CD4-positive, CD25-positive, alpha-beta regulatory T cell (primary cell): ENCODE measurements around the gene CFAP91. TPM values are rescaled to one million over a fixed set of nuclear protein-coding genes. Genes with fewer than 3 reads are reported as not detected.

ENCODE experiments used
- ATAC-seq, 2 donors: fragments of 150-1000 bp; cut with Tn5 transposase; one replicate each; pipeline ENCODE4 v1.10.0; 2021; ENCODE audit warnings: low read depth in 2 of 2, moderate number of reproducible peaks in 2 of 2, moderate library complexity in 1 of 2
- DNase-seq, 3 donors: peaks; one replicate each; pipeline versions ENCODE4 v3.0.0 to v3.0.0-alpha.2; 2012 to 2022; ENCODE audit warnings: mixed read lengths in 1 of 3
- H3K27ac ChIP-seq: one replicate; pipeline ENCODE4 v1.7.0; 2013; ENCODE audit warnings: mild to moderate bottlenecking, low read length; ENCODE audit not compliant: insufficient read depth, poor library complexity, severe bottlenecking
- H3K27me3 ChIP-seq: one replicate; pipeline ENCODE4 v1.7.0; 2013; ENCODE audit warnings: low read length; ENCODE audit not compliant: control insufficient read depth, insufficient read depth
- H3K36me3 ChIP-seq: one replicate; pipeline ENCODE4 v1.7.0; 2013; ENCODE audit warnings: mild to moderate bottlenecking, low read length, moderate library complexity; ENCODE audit not compliant: control insufficient read depth, insufficient read depth
- H3K4me1 ChIP-seq: 2 replicates; pipeline ENCODE4 v1.7.0; 2013; ENCODE audit warnings: mild to moderate bottlenecking, low read length; ENCODE audit not compliant: insufficient read depth, control insufficient read depth, poor library complexity, severe bottlenecking
- H3K4me3 ChIP-seq: one replicate; pipeline ENCODE4 v1.7.0; 2013; ENCODE audit warnings: low read depth, mild to moderate bottlenecking, low read length, moderate library complexity
- H3K9me3 ChIP-seq, 2 experiments: 1 replicate in 1 of 2; 2 replicates in 1 of 2; pipeline ENCODE4 v1.7.0; 2013; ENCODE audit warnings: low read length in 2 of 2, mild to moderate bottlenecking in 1 of 2, moderate library complexity in 1 of 2; ENCODE audit not compliant: control insufficient read depth in 2 of 2
- H3K27ac Mint-ChIP-seq, 3 donors: one replicate each; pipeline ENCODE4 v1.8.0; 2020 to 2022; ENCODE audit warnings: mild to moderate bottlenecking in 3 of 3, mixed read lengths in 3 of 3, moderate library complexity in 2 of 3
- H3K27me3 Mint-ChIP-seq: one replicate; pipeline ENCODE4 v1.8.0; 2022; ENCODE audit warnings: mild to moderate bottlenecking, mixed read lengths
- H3K36me3 Mint-ChIP-seq: one replicate; pipeline ENCODE4 v1.8.0; 2020; ENCODE audit warnings: mixed read lengths
- H3K4me1 Mint-ChIP-seq, 4 donors: one replicate each; pipeline ENCODE4 v1.8.0; 2020 to 2022; ENCODE audit warnings: mixed read lengths in 4 of 4, mild to moderate bottlenecking in 1 of 4
- H3K4me3 Mint-ChIP-seq, 4 donors: one replicate each; pipeline ENCODE4 v1.8.0; 2020 to 2022; ENCODE audit warnings: mild to moderate bottlenecking in 4 of 4, mixed read lengths in 4 of 4, moderate library complexity in 3 of 4
- H3K9me3 Mint-ChIP-seq, 7 donors: one replicate each; pipeline ENCODE4 v1.8.0; 2020 to 2022; ENCODE audit warnings: mixed read lengths in 7 of 7, mild to moderate bottlenecking in 3 of 7, moderate library complexity in 2 of 7
- polyA plus RNA-seq, 4 donors: library from polyadenylated mRNA; unstranded; fragments of 300-500 nt; fragmentation: Illumina TruSeq; gene quantifications; one replicate each; pipeline ENCODE4 v1.2.3, GENCODE V29; 2021
- total RNA-seq: library from RNA; stranded (reverse); gene quantifications from one replicate; pipeline ENCODE4 v1.2.3, GENCODE V29; 2022

The CFAP91 gene
- total and polyA plus RNA-seq, 5 donors from 2014 or later = 0.44 to 0.59 TPM; not detected in 3

GRCh38 chr3:119703820-119704531 lies 1.2 kb downstream of the CFAP91 start:
- Mint-ChIP-seq H3K27me3 (peaks cover 6% of the 10 kb centered on the region), H3K4me1 (peaks cover 19 to 36% (median 27%) of the 10 kb centered on the region in 4 donors), H3K9me3 (no peaks in the 10 kb centered on the region), H3K27ac (peak overlapping the region in 2 of 3 donors; percentile 6 to 42), H3K4me3 (peak overlapping the region; percentile 70 to 86 (median 82)), H3K36me3 (no peaks in the 10 kb centered on the region)
- Histone ChIP-seq H3K4me3 (no peak overlapping the region), H3K27ac (no peak overlapping the region), H3K27me3 (no peaks in the 10 kb centered on the region), H3K4me1 (peaks cover 18% of the 10 kb centered on the region), H3K9me3 (no peaks in the 10 kb centered on the region), H3K36me3 (no peaks in the 10 kb centered on the region)
- DNase-seq = no peak
- no peak for ATAC-seq

DNA sequence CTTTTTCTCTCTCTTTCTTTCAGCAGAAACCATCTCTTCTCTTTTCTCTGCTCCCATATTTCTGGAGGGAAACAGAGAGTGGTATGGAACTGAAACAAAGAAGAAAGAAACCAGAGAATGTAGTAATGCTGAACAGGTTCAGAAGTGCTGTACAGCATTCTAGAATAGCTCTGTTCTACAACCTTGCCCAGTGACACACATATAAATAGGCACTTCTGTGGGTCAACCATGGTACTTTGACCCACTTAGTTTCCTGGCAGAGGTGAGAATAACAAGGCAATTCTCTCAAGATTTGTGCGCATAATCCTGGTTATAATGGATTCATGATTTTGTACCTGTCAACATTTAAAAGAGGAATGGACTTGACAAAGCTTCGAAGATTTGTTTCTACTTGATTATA lies 12.3 kb downstream of the CFAP91 start:
- Histone ChIP-seq H3K4me1 (no peaks in the 10 kb centered on the region), H3K27me3 (no peaks in the 10 kb centered on the region), H3K4me3 (no peak overlapping the region), H3K36me3 (no peaks in the 10 kb centered on the region), H3K27ac (no peak overlapping the region), H3K9me3 (no peaks in the 10 kb centered on the region)
- H3K27me3 Mint-ChIP-seq = peaks cover 4% of the 10 kb centered on the region
- H3K4me3 Mint-ChIP-seq = no peak overlapping the region
- no peaks in the 10 kb centered on the region for H3K4me1 Mint-ChIP-seq
- no peaks in the 10 kb centered on the region for H3K36me3 Mint-ChIP-seq
- no peak for DNase-seq
- no peak overlapping the region for H3K27ac Mint-ChIP-seq
- ATAC-seq = no peak
- H3K9me3 Mint-ChIP-seq = no peaks in the 10 kb centered on the region

GRCh38 chr3:119716998-119717397 lies 14.2 kb downstream of the CFAP91 start:
- no peak for ATAC-seq
- H3K36me3 Mint-ChIP-seq = no peaks in the 10 kb centered on the region
- no peak overlapping the region for H3K4me3 ChIP-seq
- no peaks in the 10 kb centered on the region for H3K9me3 Mint-ChIP-seq
- H3K27me3 Mint-ChIP-seq = peaks cover 4% of the 10 kb centered on the region
- no peaks in the 10 kb centered on the region for H3K4me1 Mint-ChIP-seq
- no peak overlapping the region for H3K27ac Mint-ChIP-seq
- H3K4me3 Mint-ChIP-seq = no peak overlapping the region
- no peak overlapping the region for H3K27ac ChIP-seq
- no peaks in the 10 kb centered on the region for H3K9me3 ChIP-seq
- no peaks in the 10 kb centered on the region for H3K36me3 ChIP-seq
- H3K4me1 ChIP-seq = no peaks in the 10 kb centered on the region
- DNase-seq = no peak
- no peaks in the 10 kb centered on the region for H3K27me3 ChIP-seq

GRCh38 chr3:119717520-119717919 lies 14.7 kb downstream of the CFAP91 start:
- Histone ChIP-seq H3K36me3 (no peaks in the 10 kb centered on the region), H3K4me3 (no peak overlapping the region), H3K27me3 (no peaks in the 10 kb centered on the region), H3K4me1 (no peaks in the 10 kb centered on the region), H3K9me3 (no peaks in the 10 kb centered on the region), H3K27ac (no peak overlapping the region)
- ATAC-seq (no peak), DNase-seq (no peak)
- no peak overlapping the region for H3K27ac Mint-ChIP-seq
- no peaks in the 10 kb centered on the region for H3K9me3 Mint-ChIP-seq
- no peaks in the 10 kb centered on the region for H3K4me1 Mint-ChIP-seq
- peaks cover 4% of the 10 kb centered on the region for H3K27me3 Mint-ChIP-seq
- no peaks in the 10 kb centered on the region for H3K36me3 Mint-ChIP-seq
- no peak overlapping the region for H3K4me3 Mint-ChIP-seq

- Mint-ChIP-seq H3K27me3 (no peaks in the 10 kb centered on the region), H3K4me1 (no peaks in the 10 kb centered on the region), H3K27ac (no peak overlapping the region), H3K9me3 (no peaks in the 10 kb centered on the region), H3K36me3 (no peaks in the 10 kb centered on the region), H3K4me3 (no peak overlapping the region)
- no peak for ATAC-seq
- Histone ChIP-seq H3K4me1 (no peaks in the 10 kb centered on the region), H3K27ac (no peak overlapping the region), H3K36me3 (no peaks in the 10 kb centered on the region), H3K4me3 (no peak overlapping the region), H3K27me3 (no peaks in the 10 kb centered on the region), H3K9me3 (no peaks in the 10 kb centered on the region)
- DNase-seq = no peak
These were observed 20.2 kb downstream of the CFAP91 start for GRCh38 chr3:119723022-119723421.

DNA sequence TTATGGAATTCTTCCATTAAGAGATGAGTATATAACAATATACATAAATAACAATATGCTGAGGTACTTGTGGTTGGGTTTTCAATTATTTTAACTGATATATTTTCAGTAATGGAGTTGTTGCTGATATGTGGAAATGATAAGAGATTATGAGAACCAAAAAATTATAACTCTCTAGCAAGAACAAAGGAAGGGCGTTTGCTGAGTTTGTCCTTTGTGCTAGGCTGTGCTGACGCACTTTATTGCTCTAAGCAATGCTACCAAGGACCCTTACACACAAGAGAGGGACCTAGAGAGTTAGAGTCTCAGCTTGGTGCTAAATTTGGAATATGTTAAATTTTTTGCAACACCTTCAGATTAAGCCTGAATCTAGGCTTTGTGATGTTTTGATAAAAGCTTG lies 24.1 kb downstream of the CFAP91 start:
- H3K4me3 Mint-ChIP-seq = no peak overlapping the region
- no peak for DNase-seq
- Histone ChIP-seq H3K4me3 (no peak overlapping the region), H3K4me1 (no peaks in the 10 kb centered on the region), H3K36me3 (no peaks in the 10 kb centered on the region), H3K9me3 (no peaks in the 10 kb centered on the region), H3K27me3 (no peaks in the 10 kb centered on the region), H3K27ac (no peak overlapping the region)
- no peaks in the 10 kb centered on the region for H3K4me1 Mint-ChIP-seq
- H3K9me3 Mint-ChIP-seq = no peaks in the 10 kb centered on the region
- H3K27me3 Mint-ChIP-seq = no peaks in the 10 kb centered on the region
- no peaks in the 10 kb centered on the region for H3K36me3 Mint-ChIP-seq
- no peak overlapping the region for H3K27ac Mint-ChIP-seq
- ATAC-seq = no peak

DNA sequence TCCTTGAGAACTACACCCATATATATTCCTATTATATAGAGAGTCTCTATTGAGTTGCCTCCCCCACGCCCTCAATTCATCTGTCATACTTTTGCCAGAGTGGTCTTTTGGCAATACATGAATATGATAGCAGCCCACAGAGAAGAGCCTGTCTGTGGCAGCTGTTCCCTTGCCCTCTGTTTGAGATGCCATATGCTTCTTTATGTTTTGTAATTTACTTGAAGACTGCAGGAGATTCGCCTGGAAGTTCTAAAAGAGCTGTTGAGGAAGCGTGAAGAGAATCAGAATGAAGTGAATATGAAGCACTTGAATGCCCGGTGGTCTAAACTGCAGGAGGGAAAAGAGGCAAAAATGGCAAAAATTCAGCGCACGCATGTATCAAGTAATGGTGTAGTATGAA lies 27.2 kb downstream of the CFAP91 start:
- Histone ChIP-seq H3K36me3 (no peaks in the 10 kb centered on the region), H3K9me3 (no peaks in the 10 kb centered on the region), H3K4me3 (no peak overlapping the region), H3K27ac (no peak overlapping the region), H3K4me1 (no peaks in the 10 kb centered on the region), H3K27me3 (no peaks in the 10 kb centered on the region)
- Mint-ChIP-seq H3K4me1 (no peaks in the 10 kb centered on the region), H3K27me3 (no peaks in the 10 kb centered on the region), H3K4me3 (no peak overlapping the region), H3K9me3 (no peaks in the 10 kb centered on the region), H3K36me3 (no peaks in the 10 kb centered on the region), H3K27ac (no peak overlapping the region)
- no peak for ATAC-seq
- DNase-seq = no peak

DNA sequence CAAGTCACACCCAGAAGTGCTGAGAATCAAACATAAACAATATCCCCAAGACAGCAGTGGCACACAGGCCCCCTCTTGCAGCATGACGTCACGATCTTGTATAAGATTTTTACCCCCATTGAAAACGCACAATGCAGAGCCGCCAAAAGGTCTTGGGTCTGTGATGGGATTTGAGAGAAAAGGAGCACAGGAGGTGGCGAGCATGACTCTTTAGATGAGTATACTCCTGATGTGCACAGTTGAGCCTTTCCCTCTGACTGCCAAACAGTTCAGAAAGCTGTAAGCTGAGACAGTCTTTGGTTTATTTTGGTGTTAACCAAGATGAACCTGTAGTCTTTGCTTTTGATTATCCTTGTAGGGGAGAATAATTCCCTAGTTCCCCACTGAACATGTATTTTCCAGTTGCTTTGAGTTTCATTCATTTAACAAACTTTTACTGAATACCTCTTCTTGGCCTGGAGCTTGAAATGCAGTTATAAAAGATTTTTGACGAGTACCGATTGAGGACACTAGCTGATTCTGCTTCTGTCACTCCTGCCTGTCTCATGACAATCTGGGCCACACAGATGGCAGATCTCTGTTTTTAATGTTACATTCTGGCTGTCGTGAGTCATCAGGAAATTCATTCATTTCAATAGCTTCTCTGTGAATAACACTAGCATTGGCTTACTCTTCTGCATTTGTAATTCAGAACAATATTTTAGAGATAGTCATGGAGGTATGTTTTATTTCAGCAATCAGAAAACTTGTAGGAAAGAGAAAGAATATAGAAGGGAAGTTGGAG lies 28.9 kb downstream of the CFAP91 start:
- Mint-ChIP-seq H3K4me1 (no peaks in the 10 kb centered on the region), H3K27ac (no peak overlapping the region), H3K4me3 (no peak overlapping the region), H3K36me3 (no peaks in the 10 kb centered on the region), H3K27me3 (no peaks in the 10 kb centered on the region), H3K9me3 (no peaks in the 10 kb centered on the region)
- H3K27me3 ChIP-seq = no peaks in the 10 kb centered on the region
- H3K27ac ChIP-seq = no peak overlapping the region
- no peaks in the 10 kb centered on the region for H3K9me3 ChIP-seq
- no peak for ATAC-seq
- peak in 1 of 3 donors; percentile 9 for DNase-seq
- no peaks in the 10 kb centered on the region for H3K4me1 ChIP-seq
- no peak overlapping the region for H3K4me3 ChIP-seq
- H3K36me3 ChIP-seq = no peaks in the 10 kb centered on the region
